HepG2 (cell line): Measurements from ENCODE around the gene LZTR1. TPM values are rescaled to one million over a fixed set of nuclear protein-coding genes. Genes with fewer than 3 reads are reported as not detected.

Source experiments
- KLF12 ChIP-seq: sonication (generic); formaldehyde crosslinking; IDR thresholded peaks from 2 replicates; pipeline ENCODE4 v1.4.0; 2020; ENCODE audit warnings: missing genetic modification reagents, borderline replicate concordance
- MATR3 ChIP-seq: sonication (generic); formaldehyde crosslinking; IDR thresholded peaks from 2 replicates; pipeline ENCODE4 v1.4.0; 2020; ENCODE audit warnings: missing genetic modification reagents
- PRMT3 ChIP-seq: sonication (generic); formaldehyde crosslinking; IDR thresholded peaks from 2 replicates; pipeline ENCODE4 v1.8.1; 2022; ENCODE audit warnings: low read depth, mild to moderate bottlenecking, moderate library complexity, missing genetic modification reagents, borderline replicate concordance
- TRIM24 ChIP-seq: sonication (generic); formaldehyde crosslinking; IDR thresholded peaks from 2 replicates; pipeline ENCODE4 v1.8.0; 2022; ENCODE audit warnings: mild to moderate bottlenecking, missing genetic modification reagents
- ZKSCAN8 ChIP-seq: IDR thresholded peaks from 2 replicates; pipeline ENCODE4 v1.6.1; 2016; ENCODE audit warnings: borderline replicate concordance, missing genetic modification reagents, missing compliant biosample characterization
- ZNF136 ChIP-seq: sonication (generic); formaldehyde crosslinking; IDR thresholded peaks from 2 replicates; pipeline ENCODE4 v1.8.1; 2022; ENCODE audit warnings: low read depth, mild to moderate bottlenecking, moderate library complexity, missing genetic modification reagents
- ZNF24 ChIP-seq: fragments of 450-650 bp; IDR thresholded peaks from 2 replicates; pipeline ENCODE4 v1.6.1; 2017; ENCODE audit warnings: antibody characterized with exemption, mild to moderate bottlenecking
- ZNF382 ChIP-seq: sonication (generic); formaldehyde crosslinking; IDR thresholded peaks from 2 replicates; pipeline ENCODE4 v1.5.0; 2020; ENCODE audit warnings: missing genetic modification reagents, mild to moderate bottlenecking, borderline replicate concordance
- ZNF468 ChIP-seq: sonication (generic); formaldehyde crosslinking; IDR thresholded peaks from 2 replicates; pipeline ENCODE4 v1.8.0; 2022; ENCODE audit warnings: mild to moderate bottlenecking, moderate library complexity, missing genetic modification reagents
- ZNF607 ChIP-seq: sonication (generic); formaldehyde crosslinking; IDR thresholded peaks from 2 replicates; pipeline ENCODE4 v1.5.1; 2020; ENCODE audit warnings: missing genetic modification reagents, mild to moderate bottlenecking, borderline replicate concordance
- ZNF674 ChIP-seq: sonication (generic); formaldehyde crosslinking; IDR thresholded peaks from 2 replicates; pipeline ENCODE4 v1.5.0; 2020; ENCODE audit warnings: low read depth, mild to moderate bottlenecking, missing genetic modification reagents
- ZNF761 ChIP-seq: sonication (generic); formaldehyde crosslinking; conservative IDR thresholded peaks from 2 replicates; pipeline ENCODE4 v1.4.0; 2020; ENCODE audit warnings: mild to moderate bottlenecking, missing genetic modification reagents
- ZNF770 ChIP-seq: sonication (generic); formaldehyde crosslinking; IDR thresholded peaks from 2 replicates; pipeline ENCODE4 v1.5.0; 2020; ENCODE audit warnings: mild to moderate bottlenecking, missing genetic modification reagents
- ZNF772 ChIP-seq: sonication (generic); formaldehyde crosslinking; IDR thresholded peaks from 2 replicates; pipeline ENCODE4 v1.5.0; 2020; ENCODE audit warnings: mild to moderate bottlenecking, missing genetic modification reagents
- polyA plus RNA-seq, 8 experiments: library from polyadenylated mRNA; depleted of rRNA in 3 of 8; stranded (reverse) in 7 of 8; unstranded in 1 of 8; fragments of >200 nt; fragmentation: Illumina TruSeq in 4 of 8; extraction: Trizol in 4 of 8; gene quantifications; 2 replicates each; pipeline versions ENCODE4 v1.2.1 to v1.2.3, GENCODE V29; 2011 to 2016; ENCODE audit warnings: low read depth in 4 of 8, missing spikeins in 1 of 8, mixed read lengths in 1 of 8; ENCODE audit not compliant: insufficient read depth in 1 of 8
- total RNA-seq, 5 experiments: library from RNA; depleted of rRNA; stranded (reverse); fragments of >200 nt; fragmentation: Illumina TruSeq; extraction: Trizol; gene quantifications; 2 replicates each; pipeline ENCODE4 v1.2.3, GENCODE V29; 2016; ENCODE audit warnings: low read depth in 1 of 5
- TF ChIP-seq, protein P1 (sequence below): sonication (generic); formaldehyde crosslinking; IDR thresholded peaks from 2 replicates; pipeline ENCODE4 v1.4.0; 2020; ENCODE audit warnings: missing genetic modification reagents
- TF ChIP-seq, protein P2 (sequence below): sonication (generic); formaldehyde crosslinking; IDR thresholded peaks from 2 replicates; pipeline ENCODE4 v1.5.0; 2020; ENCODE audit warnings: missing genetic modification reagents
- TF ChIP-seq, protein P3 (sequence below): sonication (generic); formaldehyde crosslinking; IDR thresholded peaks from 2 replicates; pipeline ENCODE4 v1.4.0; 2020; ENCODE audit warnings: missing genetic modification reagents

Gene LZTR1
- total and polyA plus RNA-seq, 2 of the 13 experiments (the other 11 are each of a cell fraction or from before 2014, with no cell fraction given) = 21.8 to 22.4 TPM

DNA sequence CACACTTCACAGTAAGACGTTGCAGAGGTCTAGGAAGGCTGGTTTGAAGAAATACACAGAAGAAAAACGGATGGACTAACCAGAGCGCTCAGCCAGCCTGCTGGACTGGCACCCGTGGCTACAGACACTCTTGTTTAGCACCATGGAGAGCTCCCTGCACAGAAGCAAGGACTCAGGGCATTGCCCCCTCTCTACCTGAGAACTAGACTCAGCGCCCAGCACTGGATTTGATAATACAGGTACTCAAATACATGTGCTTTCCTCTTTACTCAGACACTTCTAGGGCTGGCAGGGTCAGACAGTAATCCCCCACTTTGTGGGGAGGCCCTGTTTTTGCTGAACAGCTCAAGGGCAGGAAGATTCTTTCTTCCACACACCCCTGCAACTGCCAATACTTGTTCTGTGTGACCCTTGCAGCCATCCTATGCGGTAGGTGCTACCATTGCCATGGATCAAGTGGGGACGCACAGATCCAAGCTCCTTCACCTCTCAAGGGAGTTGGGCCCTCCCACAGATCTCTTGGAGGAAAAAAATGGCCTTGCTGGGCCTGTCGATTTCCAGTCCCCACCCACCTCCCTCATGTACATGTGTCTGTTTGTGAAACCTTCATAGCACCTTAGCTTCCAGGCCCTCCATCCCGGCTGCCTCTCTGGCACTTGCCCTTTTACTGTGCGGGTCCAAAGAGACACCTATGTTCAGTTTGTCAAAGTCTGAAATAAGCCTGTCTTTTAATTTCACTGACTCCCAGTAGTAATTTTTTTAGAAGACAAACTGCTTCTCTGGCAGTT is 27.7 kb downstream of the LZTR1 start (continued):
- TF ChIP-seq KLF12 = 0 out of 2 replicates have a peak, but pooled peaks have one; percentile 72
- no peak for TF ChIP-seq ZNF674 (CRISPR knock-in tag)
- no peak for TF ChIP-seq ZNF468
- TF ChIP-seq ZNF136 = no peak
- TF ChIP-seq MATR3 (CRISPR knock-in tag) = no peak
- TF ChIP-seq, protein P1, sequence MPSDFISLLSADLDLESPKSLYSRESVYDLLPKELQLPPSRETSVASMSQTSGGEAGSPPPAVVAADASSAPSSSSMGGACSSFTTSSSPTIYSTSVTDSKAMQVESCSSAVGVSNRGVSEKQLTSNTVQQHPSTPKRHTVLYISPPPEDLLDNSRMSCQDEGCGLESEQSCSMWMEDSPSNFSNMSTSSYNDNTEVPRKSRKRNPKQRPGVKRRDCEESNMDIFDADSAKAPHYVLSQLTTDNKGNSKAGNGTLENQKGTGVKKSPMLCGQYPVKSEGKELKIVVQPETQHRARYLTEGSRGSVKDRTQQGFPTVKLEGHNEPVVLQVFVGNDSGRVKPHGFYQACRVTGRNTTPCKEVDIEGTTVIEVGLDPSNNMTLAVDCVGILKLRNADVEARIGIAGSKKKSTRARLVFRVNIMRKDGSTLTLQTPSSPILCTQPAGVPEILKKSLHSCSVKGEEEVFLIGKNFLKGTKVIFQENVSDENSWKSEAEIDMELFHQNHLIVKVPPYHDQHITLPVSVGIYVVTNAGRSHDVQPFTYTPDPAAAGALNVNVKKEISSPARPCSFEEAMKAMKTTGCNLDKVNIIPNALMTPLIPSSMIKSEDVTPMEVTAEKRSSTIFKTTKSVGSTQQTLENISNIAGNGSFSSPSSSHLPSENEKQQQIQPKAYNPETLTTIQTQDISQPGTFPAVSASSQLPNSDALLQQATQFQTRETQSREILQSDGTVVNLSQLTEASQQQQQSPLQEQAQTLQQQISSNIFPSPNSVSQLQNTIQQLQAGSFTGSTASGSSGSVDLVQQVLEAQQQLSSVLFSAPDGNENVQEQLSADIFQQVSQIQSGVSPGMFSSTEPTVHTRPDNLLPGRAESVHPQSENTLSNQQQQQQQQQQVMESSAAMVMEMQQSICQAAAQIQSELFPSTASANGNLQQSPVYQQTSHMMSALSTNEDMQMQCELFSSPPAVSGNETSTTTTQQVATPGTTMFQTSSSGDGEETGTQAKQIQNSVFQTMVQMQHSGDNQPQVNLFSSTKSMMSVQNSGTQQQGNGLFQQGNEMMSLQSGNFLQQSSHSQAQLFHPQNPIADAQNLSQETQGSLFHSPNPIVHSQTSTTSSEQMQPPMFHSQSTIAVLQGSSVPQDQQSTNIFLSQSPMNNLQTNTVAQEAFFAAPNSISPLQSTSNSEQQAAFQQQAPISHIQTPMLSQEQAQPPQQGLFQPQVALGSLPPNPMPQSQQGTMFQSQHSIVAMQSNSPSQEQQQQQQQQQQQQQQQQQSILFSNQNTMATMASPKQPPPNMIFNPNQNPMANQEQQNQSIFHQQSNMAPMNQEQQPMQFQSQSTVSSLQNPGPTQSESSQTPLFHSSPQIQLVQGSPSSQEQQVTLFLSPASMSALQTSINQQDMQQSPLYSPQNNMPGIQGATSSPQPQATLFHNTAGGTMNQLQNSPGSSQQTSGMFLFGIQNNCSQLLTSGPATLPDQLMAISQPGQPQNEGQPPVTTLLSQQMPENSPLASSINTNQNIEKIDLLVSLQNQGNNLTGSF = no peak
- TF ChIP-seq PRMT3 (CRISPR knock-in tag) = 0 out of 2 replicates have a peak, but pooled peaks have one; percentile 41
- no peak for TF ChIP-seq ZNF770 (CRISPR knock-in tag)
- TF ChIP-seq ZNF761 (CRISPR knock-in tag) = no peak
- TF ChIP-seq ZNF382 = no peak
- peak; percentile 73; the same call in 1 of the 2 replicates for TF ChIP-seq ZNF772 (CRISPR knock-in tag)
- no peak for TF ChIP-seq ZKSCAN8 (CRISPR knock-in tag)
- no peak for TF ChIP-seq ZNF24
- TF ChIP-seq, protein P2, sequence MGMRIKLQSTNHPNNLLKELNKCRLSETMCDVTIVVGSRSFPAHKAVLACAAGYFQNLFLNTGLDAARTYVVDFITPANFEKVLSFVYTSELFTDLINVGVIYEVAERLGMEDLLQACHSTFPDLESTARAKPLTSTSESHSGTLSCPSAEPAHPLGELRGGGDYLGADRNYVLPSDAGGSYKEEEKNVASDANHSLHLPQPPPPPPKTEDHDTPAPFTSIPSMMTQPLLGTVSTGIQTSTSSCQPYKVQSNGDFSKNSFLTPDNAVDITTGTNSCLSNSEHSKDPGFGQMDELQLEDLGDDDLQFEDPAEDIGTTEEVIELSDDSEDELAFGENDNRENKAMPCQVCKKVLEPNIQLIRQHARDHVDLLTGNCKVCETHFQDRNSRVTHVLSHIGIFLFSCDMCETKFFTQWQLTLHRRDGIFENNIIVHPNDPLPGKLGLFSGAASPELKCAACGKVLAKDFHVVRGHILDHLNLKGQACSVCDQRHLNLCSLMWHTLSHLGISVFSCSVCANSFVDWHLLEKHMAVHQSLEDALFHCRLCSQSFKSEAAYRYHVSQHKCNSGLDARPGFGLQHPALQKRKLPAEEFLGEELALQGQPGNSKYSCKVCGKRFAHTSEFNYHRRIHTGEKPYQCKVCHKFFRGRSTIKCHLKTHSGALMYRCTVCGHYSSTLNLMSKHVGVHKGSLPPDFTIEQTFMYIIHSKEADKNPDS (CRISPR knock-in tag) = no peak
- TF ChIP-seq, protein P3, sequence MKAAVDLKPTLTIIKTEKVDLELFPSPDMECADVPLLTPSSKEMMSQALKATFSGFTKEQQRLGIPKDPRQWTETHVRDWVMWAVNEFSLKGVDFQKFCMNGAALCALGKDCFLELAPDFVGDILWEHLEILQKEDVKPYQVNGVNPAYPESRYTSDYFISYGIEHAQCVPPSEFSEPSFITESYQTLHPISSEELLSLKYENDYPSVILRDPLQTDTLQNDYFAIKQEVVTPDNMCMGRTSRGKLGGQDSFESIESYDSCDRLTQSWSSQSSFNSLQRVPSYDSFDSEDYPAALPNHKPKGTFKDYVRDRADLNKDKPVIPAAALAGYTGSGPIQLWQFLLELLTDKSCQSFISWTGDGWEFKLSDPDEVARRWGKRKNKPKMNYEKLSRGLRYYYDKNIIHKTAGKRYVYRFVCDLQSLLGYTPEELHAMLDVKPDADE (CRISPR knock-in tag) = no peak
- no peak for TF ChIP-seq TRIM24 (CRISPR knock-in tag)
- peak; percentile 31; the same call in 1 of the 2 replicates for TF ChIP-seq ZNF607 (CRISPR knock-in tag)
